Uterus (tissue), 2 donors: ENCODE data around the gene HACD2.

ENCODE experiments used
- POLR2A ChIP-seq, 2 donors: fragments of 450-650 bp; IDR thresholded peaks; one replicate each; pipeline ENCODE4 v1.6.1; 2016; ENCODE audit warnings: antibody characterized with exemption in 2 of 2, mild to moderate bottlenecking in 1 of 2, moderate library complexity in 1 of 2
- TF ChIP-seq, protein P1 (sequence below), 4 experiments: fragments of 200-600 bp in 2 of 4; fragments of 450-650 bp in 2 of 4; sonication (generic) in 2 of 4; IDR thresholded peaks; one replicate each; pipeline ENCODE4 v1.5.1; 2016 to 2019; ENCODE audit warnings: antibody characterized with exemption in 4 of 4, mild to moderate bottlenecking in 2 of 4, moderate library complexity in 1 of 4

DNA sequence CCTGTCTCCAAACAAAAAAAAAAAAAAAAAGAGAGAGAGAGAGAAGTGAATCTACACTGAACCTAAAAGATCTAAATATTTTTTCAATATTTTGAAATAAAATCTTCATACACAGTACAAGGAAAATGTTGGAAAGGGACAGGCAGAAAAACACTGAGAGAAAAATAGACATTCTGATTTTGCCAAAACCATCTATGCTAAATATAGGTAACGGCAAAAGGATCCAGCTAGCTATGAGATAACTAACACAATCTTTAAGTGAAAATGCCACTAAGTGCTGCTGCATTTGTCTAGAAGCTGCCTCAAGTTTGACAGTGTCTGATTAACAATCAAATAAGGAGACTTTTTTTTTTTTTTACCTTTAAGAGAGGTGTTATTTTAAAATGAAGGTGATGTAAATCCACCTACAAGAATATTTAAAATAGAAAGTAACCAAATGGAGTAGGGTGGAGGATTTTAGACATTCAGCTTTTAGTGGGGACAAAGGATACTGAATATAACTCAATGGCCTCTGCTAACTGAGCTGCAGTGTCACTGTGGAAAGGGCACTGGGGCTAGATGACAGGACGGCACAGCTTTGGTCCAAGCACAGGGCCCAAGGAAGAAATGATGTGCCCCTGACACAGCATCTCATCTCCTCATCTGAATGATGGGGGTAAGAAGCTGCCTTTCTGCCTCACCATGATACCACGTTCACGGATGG, 62.4 kb downstream of the HACD2 start:
- TF ChIP-seq, protein P1, sequence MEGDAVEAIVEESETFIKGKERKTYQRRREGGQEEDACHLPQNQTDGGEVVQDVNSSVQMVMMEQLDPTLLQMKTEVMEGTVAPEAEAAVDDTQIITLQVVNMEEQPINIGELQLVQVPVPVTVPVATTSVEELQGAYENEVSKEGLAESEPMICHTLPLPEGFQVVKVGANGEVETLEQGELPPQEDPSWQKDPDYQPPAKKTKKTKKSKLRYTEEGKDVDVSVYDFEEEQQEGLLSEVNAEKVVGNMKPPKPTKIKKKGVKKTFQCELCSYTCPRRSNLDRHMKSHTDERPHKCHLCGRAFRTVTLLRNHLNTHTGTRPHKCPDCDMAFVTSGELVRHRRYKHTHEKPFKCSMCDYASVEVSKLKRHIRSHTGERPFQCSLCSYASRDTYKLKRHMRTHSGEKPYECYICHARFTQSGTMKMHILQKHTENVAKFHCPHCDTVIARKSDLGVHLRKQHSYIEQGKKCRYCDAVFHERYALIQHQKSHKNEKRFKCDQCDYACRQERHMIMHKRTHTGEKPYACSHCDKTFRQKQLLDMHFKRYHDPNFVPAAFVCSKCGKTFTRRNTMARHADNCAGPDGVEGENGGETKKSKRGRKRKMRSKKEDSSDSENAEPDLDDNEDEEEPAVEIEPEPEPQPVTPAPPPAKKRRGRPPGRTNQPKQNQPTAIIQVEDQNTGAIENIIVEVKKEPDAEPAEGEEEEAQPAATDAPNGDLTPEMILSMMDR (IDR thresholded peaks at IDR 0.05), result no peak
- no peak for TF ChIP-seq POLR2A (IDR thresholded peaks at IDR 0.05)
